WTC11 (cell line): ENCODE data around the gene KCTD20. TPM values are rescaled to one million over a fixed set of nuclear protein-coding genes. Genes with fewer than 3 reads are reported as not detected.

Experiments
- ATAC-seq: fragments of 200-7000 bp; cut with Tn5 transposase; 2 replicates; pipeline ENCODE4 v1.10.0; 2021; ENCODE audit warnings: mild to moderate bottlenecking, moderate library complexity
- CTCF ChIA-PET: fragments of 300-600 bp; sonication (Branson Sonifier 250); formaldehyde crosslinking; loops from one replicate; lab custom pipeline; 2021; ENCODE audit warnings: antibody characterized with exemption; lab: Charles Lee
- POLR2A ChIA-PET: fragments of 350-600 bp; sonication (Branson Sonifier 250); formaldehyde crosslinking; loops from one replicate; lab custom pipeline; 2021; ENCODE audit warnings: antibody characterized with exemption; lab: Charles Lee
- DNase-seq: peaks from one replicate; pipeline ENCODE4 v3.0.0; 2021; ENCODE audit warnings: low spot score
- H3K27ac Mint-ChIP-seq: 2 replicates; pipeline ENCODE4 v1.8.0; 2021; ENCODE audit warnings: mixed read lengths
- H3K27me3 Mint-ChIP-seq: 2 replicates; pipeline ENCODE4 v1.8.0; 2021; ENCODE audit warnings: low read depth, mild to moderate bottlenecking, moderate library complexity, mixed read lengths
- H3K36me3 Mint-ChIP-seq: 2 replicates; pipeline ENCODE4 v1.8.0; 2021; ENCODE audit warnings: mixed read lengths
- H3K4me1 Mint-ChIP-seq: 2 replicates; pipeline ENCODE4 v1.8.0; 2022; ENCODE audit warnings: mixed read lengths
- H3K4me3 Mint-ChIP-seq: 2 replicates; pipeline ENCODE4 v1.8.0; 2021; ENCODE audit warnings: mild to moderate bottlenecking, moderate library complexity, mixed read lengths
- H3K9me3 Mint-ChIP-seq: 2 replicates; pipeline ENCODE4 v1.8.0; 2021; ENCODE audit warnings: mixed read lengths
- EMX1 ChIP-seq: fragments of 250-450 bp; sonication (Bioruptor Pico); IDR thresholded peaks from 2 replicates; pipeline ENCODE4 v1.8.0; 2021; ENCODE audit warnings: mild to moderate bottlenecking
- FOXJ3 ChIP-seq: sonication (generic); formaldehyde crosslinking; IDR thresholded peaks from 2 replicates; pipeline ENCODE4 v1.9.0; 2021; ENCODE audit warnings: missing genetic modification reagents, mild to moderate bottlenecking, borderline replicate concordance
- GABPB1 ChIP-seq: sonication (generic); formaldehyde crosslinking; IDR thresholded peaks from 2 replicates; pipeline ENCODE4 v1.8.1; 2023; ENCODE audit warnings: mild to moderate bottlenecking, missing genetic modification reagents
- IRF2 ChIP-seq: sonication (generic); formaldehyde crosslinking; IDR thresholded peaks from 2 replicates; pipeline ENCODE4 v1.8.0; 2022; ENCODE audit warnings: low read depth, missing genetic modification reagents, borderline replicate concordance
- JAZF1 ChIP-seq: fragments of 250-450 bp; sonication (Bioruptor Pico); IDR thresholded peaks from 2 replicates; pipeline ENCODE4 v1.9.0; 2021; ENCODE audit warnings: moderate library complexity, mild to moderate bottlenecking, inconsistent platforms
- KAT7 ChIP-seq: sonication (generic); formaldehyde crosslinking; IDR thresholded peaks from 2 replicates; pipeline ENCODE4 v1.8.1; 2023; ENCODE audit warnings: missing genetic modification reagents, mild to moderate bottlenecking, borderline replicate concordance
- MXD4 ChIP-seq: fragments of 250-450 bp; sonication (Bioruptor Pico); IDR thresholded peaks from 2 replicates; pipeline ENCODE4 v1.8.0; 2021; ENCODE audit warnings: mild to moderate bottlenecking, moderate library complexity, borderline replicate concordance
- NFATC4 ChIP-seq: fragments of 250-450 bp; sonication (Bioruptor Pico); IDR thresholded peaks from 2 replicates; pipeline ENCODE4 v1.9.0; 2021; ENCODE audit warnings: mild to moderate bottlenecking
- NFE2L1 ChIP-seq: sonication (generic); formaldehyde crosslinking; IDR thresholded peaks from 2 replicates; pipeline ENCODE4 v1.8.1; 2023; ENCODE audit warnings: missing genetic modification reagents
- NR3C1 ChIP-seq: sonication (generic); formaldehyde crosslinking; conservative IDR thresholded peaks from 2 replicates; pipeline ENCODE4 v1.8.1; 2023; ENCODE audit warnings: low read depth, mild to moderate bottlenecking, missing genetic modification reagents
- PRRX2 ChIP-seq: fragments of 250-450 bp; sonication (Bioruptor Pico); IDR thresholded peaks from 2 replicates; pipeline ENCODE4 v1.8.0; 2021; ENCODE audit warnings: mild to moderate bottlenecking
- RORB ChIP-seq: fragments of 250-450 bp; sonication (Bioruptor Pico); IDR thresholded peaks from 2 replicates; pipeline ENCODE4 v1.9.0; 2021; ENCODE audit warnings: mild to moderate bottlenecking
- TCF7 ChIP-seq: sonication (generic); formaldehyde crosslinking; IDR thresholded peaks from 2 replicates; pipeline ENCODE4 v1.8.0; 2022; ENCODE audit warnings: mild to moderate bottlenecking, low read depth, missing genetic modification reagents, moderate library complexity
- total RNA-seq: library from RNA; stranded (reverse); gene quantifications from 3 replicates; pipeline ENCODE4 v1.2.3, GENCODE V29; 2021
- TF ChIP-seq, protein P1 (sequence below): sonication (generic); formaldehyde crosslinking; IDR thresholded peaks from 2 replicates; pipeline ENCODE4 v1.8.1; 2023; ENCODE audit warnings: mild to moderate bottlenecking, missing genetic modification reagents, moderate library complexity
- TF ChIP-seq, protein P2 (sequence below): sonication (generic); formaldehyde crosslinking; IDR thresholded peaks from 2 replicates; pipeline ENCODE4 v1.8.1; 2022; ENCODE audit warnings: mild to moderate bottlenecking, missing genetic modification reagents, moderate library complexity, borderline replicate concordance
- TF ChIP-seq, protein P3 (sequence below): fragments of 250-450 bp; sonication (Bioruptor Pico); IDR thresholded peaks from 2 replicates; pipeline ENCODE4 v1.9.0; 2021; ENCODE audit warnings: mild to moderate bottlenecking
- TF ChIP-seq, protein P4 (sequence below): sonication (generic); formaldehyde crosslinking; IDR thresholded peaks from 2 replicates; pipeline ENCODE4 v1.8.0; 2022; ENCODE audit warnings: mild to moderate bottlenecking, missing genetic modification reagents
- TF ChIP-seq, protein P5 (sequence below): sonication (generic); formaldehyde crosslinking; IDR thresholded peaks from 2 replicates; pipeline ENCODE4 v1.8.1; 2022; ENCODE audit warnings: low read depth, mild to moderate bottlenecking, moderate library complexity, missing genetic modification reagents, borderline replicate concordance
- TF ChIP-seq, protein P6 (sequence below): fragments of 250-450 bp; sonication (Bioruptor Pico); IDR thresholded peaks from 2 replicates; pipeline ENCODE4 v2.1.2; 2022; ENCODE audit warnings: mild to moderate bottlenecking, moderate library complexity
- TF ChIP-seq, protein P7 (sequence below): fragments of 250-450 bp; sonication (Bioruptor Pico); IDR thresholded peaks from 2 replicates; pipeline ENCODE4 v1.9.0; 2021; ENCODE audit warnings: mild to moderate bottlenecking, borderline replicate concordance
- TF ChIP-seq, protein P8 (sequence below): sonication (generic); formaldehyde crosslinking; IDR thresholded peaks from 2 replicates; pipeline ENCODE4 v1.8.0; 2023; ENCODE audit warnings: mild to moderate bottlenecking, missing genetic modification reagents

The KCTD20 gene
- total RNA-seq, 1 experiment from 2014 or later = 26.7 TPM

DNA sequence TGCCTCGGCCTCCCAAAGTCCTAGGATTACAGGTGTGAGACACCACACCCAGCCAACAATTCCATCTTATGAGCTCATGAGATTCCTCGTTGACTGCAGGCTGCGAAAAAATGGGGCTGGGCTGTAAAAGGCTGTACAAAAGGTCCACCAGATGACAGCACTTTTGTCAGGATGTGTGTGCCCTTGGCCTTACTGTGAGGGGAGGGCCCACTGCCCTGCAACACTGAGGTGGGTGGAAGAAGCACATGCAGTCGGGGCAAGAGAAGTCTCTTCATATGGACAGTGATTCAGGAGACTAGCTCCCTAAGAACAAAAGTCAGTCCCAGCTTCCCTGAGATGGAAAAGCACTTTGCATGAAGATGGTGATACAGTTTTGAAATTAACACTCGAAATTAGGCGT is 50.5 kb downstream of the KCTD20 start:
- no peaks in the 10 kb centered on the region for H3K9me3 Mint-ChIP-seq
- peak overlapping the region; percentile 75 for H3K27ac Mint-ChIP-seq
- TF ChIP-seq RORB (CRISPR knock-in tag) (no peak), FOXJ3 (CRISPR knock-in tag) (no peak)
- TF ChIP-seq, protein P1, sequence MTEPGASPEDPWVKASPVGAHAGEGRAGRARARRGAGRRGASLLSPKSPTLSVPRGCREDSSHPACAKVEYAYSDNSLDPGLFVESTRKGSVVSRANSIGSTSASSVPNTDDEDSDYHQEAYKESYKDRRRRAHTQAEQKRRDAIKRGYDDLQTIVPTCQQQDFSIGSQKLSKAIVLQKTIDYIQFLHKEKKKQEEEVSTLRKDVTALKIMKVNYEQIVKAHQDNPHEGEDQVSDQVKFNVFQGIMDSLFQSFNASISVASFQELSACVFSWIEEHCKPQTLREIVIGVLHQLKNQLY (CRISPR knock-in tag) = no peak
- no peak overlapping the region for H3K4me3 Mint-ChIP-seq
- ATAC-seq (no peak), DNase-seq (no peak)
- ChIA-PET CTCF (interaction anchor here (0.5 to 2.5 kb wide), 4 partner anchors 64 to 114 kb away, joined by 3 to 10 read pairs (median 4); no protein-coding TSS in a partner anchor), POLR2A (interaction anchor here (0.6 kb wide), 1 partner anchor 11 kb away, joined by 3 read pairs; no protein-coding TSS in a partner anchor)
- peaks cover 32% of the 10 kb centered on the region for H3K4me1 Mint-ChIP-seq
- no peaks in the 10 kb centered on the region for H3K27me3 Mint-ChIP-seq
- H3K36me3 Mint-ChIP-seq = peaks cover 33% of the 10 kb centered on the region

DNA sequence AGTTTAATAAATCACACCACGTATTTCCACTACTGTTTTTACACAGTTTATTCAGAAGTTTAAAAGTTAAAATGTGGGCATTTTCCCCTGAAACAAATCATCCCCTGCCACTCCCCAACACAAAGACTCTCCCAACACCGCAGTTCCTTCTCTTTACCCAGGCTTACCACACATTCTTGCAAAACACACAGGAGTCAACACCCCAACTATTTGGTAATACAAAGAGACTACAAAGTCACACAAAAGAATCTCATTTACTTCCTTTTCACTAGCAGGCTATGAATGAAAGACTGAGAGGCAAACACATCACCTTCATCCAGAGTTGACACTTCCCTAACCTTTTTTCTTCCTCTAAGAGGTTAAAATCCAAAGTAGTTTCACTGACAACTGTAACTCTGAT is 51.1 kb downstream of the KCTD20 start:
- H3K27ac Mint-ChIP-seq = peak overlapping the region; percentile 25
- H3K27me3 Mint-ChIP-seq = no peaks in the 10 kb centered on the region
- ATAC-seq (peak; percentile 25; the same call in 1 of the 2 replicates), DNase-seq (no peak)
- CTCF ChIA-PET = interaction anchor here (0.5 to 1.0 kb wide), 2 partner anchors 63 to 86 kb away, joined by 3 to 4 read pairs; no protein-coding TSS in a partner anchor
- H3K36me3 Mint-ChIP-seq = peaks cover 33% of the 10 kb centered on the region
- peaks cover 32% of the 10 kb centered on the region for H3K4me1 Mint-ChIP-seq
- POLR2A ChIA-PET = no interaction called here
- no peak overlapping the region for H3K4me3 Mint-ChIP-seq
- no peaks in the 10 kb centered on the region for H3K9me3 Mint-ChIP-seq
- TF ChIP-seq, protein P2, sequence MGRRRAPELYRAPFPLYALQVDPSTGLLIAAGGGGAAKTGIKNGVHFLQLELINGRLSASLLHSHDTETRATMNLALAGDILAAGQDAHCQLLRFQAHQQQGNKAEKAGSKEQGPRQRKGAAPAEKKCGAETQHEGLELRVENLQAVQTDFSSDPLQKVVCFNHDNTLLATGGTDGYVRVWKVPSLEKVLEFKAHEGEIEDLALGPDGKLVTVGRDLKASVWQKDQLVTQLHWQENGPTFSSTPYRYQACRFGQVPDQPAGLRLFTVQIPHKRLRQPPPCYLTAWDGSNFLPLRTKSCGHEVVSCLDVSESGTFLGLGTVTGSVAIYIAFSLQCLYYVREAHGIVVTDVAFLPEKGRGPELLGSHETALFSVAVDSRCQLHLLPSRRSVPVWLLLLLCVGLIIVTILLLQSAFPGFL = no peak
- TF ChIP-seq JAZF1 = no peak
- no peak for TF ChIP-seq NFATC4
- TF ChIP-seq KAT7 (CRISPR knock-in tag) = no peak
- TF ChIP-seq, protein P3, sequence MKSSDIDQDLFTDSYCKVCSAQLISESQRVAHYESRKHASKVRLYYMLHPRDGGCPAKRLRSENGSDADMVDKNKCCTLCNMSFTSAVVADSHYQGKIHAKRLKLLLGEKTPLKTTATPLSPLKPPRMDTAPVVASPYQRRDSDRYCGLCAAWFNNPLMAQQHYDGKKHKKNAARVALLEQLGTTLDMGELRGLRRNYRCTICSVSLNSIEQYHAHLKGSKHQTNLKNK (CRISPR knock-in tag) = no peak
- TF ChIP-seq NR3C1 = no peak
- no peak for TF ChIP-seq TCF7
- TF ChIP-seq, protein P4, sequence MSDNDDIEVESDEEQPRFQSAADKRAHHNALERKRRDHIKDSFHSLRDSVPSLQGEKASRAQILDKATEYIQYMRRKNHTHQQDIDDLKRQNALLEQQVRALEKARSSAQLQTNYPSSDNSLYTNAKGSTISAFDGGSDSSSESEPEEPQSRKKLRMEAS (CRISPR knock-in tag) = no peak
- TF ChIP-seq NFE2L1 (CRISPR knock-in tag) = no peak
- TF ChIP-seq, protein P5, sequence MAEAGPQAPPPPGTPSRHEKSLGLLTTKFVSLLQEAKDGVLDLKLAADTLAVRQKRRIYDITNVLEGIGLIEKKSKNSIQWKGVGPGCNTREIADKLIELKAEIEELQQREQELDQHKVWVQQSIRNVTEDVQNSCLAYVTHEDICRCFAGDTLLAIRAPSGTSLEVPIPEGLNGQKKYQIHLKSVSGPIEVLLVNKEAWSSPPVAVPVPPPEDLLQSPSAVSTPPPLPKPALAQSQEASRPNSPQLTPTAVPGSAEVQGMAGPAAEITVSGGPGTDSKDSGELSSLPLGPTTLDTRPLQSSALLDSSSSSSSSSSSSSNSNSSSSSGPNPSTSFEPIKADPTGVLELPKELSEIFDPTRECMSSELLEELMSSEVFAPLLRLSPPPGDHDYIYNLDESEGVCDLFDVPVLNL (CRISPR knock-in tag) = no peak
- no peak for TF ChIP-seq PRRX2
- TF ChIP-seq, protein P6, sequence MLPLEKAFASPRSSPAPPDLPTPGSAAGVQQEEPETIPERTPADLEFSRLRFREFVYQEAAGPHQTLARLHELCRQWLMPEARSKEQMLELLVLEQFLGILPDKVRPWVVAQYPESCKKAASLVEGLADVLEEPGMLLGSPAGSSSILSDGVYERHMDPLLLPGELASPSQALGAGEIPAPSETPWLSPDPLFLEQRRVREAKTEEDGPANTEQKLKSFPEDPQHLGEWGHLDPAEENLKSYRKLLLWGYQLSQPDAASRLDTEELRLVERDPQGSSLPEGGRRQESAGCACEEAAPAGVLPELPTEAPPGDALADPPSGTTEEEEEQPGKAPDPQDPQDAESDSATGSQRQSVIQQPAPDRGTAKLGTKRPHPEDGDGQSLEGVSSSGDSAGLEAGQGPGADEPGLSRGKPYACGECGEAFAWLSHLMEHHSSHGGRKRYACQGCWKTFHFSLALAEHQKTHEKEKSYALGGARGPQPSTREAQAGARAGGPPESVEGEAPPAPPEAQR = no peak
- TF ChIP-seq, protein P7, sequence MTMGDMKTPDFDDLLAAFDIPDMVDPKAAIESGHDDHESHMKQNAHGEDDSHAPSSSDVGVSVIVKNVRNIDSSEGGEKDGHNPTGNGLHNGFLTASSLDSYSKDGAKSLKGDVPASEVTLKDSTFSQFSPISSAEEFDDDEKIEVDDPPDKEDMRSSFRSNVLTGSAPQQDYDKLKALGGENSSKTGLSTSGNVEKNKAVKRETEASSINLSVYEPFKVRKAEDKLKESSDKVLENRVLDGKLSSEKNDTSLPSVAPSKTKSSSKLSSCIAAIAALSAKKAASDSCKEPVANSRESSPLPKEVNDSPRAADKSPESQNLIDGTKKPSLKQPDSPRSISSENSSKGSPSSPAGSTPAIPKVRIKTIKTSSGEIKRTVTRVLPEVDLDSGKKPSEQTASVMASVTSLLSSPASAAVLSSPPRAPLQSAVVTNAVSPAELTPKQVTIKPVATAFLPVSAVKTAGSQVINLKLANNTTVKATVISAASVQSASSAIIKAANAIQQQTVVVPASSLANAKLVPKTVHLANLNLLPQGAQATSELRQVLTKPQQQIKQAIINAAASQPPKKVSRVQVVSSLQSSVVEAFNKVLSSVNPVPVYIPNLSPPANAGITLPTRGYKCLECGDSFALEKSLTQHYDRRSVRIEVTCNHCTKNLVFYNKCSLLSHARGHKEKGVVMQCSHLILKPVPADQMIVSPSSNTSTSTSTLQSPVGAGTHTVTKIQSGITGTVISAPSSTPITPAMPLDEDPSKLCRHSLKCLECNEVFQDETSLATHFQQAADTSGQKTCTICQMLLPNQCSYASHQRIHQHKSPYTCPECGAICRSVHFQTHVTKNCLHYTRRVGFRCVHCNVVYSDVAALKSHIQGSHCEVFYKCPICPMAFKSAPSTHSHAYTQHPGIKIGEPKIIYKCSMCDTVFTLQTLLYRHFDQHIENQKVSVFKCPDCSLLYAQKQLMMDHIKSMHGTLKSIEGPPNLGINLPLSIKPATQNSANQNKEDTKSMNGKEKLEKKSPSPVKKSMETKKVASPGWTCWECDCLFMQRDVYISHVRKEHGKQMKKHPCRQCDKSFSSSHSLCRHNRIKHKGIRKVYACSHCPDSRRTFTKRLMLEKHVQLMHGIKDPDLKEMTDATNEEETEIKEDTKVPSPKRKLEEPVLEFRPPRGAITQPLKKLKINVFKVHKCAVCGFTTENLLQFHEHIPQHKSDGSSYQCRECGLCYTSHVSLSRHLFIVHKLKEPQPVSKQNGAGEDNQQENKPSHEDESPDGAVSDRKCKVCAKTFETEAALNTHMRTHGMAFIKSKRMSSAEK (CRISPR knock-in tag) = no peak
- TF ChIP-seq EMX1 (CRISPR knock-in tag) = no peak
- no peak for TF ChIP-seq GABPB1
- TF ChIP-seq IRF2 (CRISPR knock-in tag) = no peak
- no peak for TF ChIP-seq MXD4 (CRISPR knock-in tag)
- TF ChIP-seq, protein P8, sequence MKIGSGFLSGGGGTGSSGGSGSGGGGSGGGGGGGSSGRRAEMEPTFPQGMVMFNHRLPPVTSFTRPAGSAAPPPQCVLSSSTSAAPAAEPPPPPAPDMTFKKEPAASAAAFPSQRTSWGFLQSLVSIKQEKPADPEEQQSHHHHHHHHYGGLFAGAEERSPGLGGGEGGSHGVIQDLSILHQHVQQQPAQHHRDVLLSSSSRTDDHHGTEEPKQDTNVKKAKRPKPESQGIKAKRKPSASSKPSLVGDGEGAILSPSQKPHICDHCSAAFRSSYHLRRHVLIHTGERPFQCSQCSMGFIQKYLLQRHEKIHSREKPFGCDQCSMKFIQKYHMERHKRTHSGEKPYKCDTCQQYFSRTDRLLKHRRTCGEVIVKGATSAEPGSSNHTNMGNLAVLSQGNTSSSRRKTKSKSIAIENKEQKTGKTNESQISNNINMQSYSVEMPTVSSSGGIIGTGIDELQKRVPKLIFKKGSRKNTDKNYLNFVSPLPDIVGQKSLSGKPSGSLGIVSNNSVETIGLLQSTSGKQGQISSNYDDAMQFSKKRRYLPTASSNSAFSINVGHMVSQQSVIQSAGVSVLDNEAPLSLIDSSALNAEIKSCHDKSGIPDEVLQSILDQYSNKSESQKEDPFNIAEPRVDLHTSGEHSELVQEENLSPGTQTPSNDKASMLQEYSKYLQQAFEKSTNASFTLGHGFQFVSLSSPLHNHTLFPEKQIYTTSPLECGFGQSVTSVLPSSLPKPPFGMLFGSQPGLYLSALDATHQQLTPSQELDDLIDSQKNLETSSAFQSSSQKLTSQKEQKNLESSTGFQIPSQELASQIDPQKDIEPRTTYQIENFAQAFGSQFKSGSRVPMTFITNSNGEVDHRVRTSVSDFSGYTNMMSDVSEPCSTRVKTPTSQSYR (CRISPR knock-in tag) = no peak
